Activated naive CD8-positive, alpha-beta T cell treated with anti-CD3 and anti-CD28 coated beads, Interleukin-2, amount 10 ng/mL, durations not matched to agents 7 days and 5 days (primary cell): Measurements from ENCODE around the gene FYCO1. TPM values are rescaled to one million over a fixed set of nuclear protein-coding genes. Genes with fewer than 3 reads are reported as not detected.
"Not testable (repeated sequence)": the region's sequence is repeated elsewhere in the genome, so short reads cannot be mapped to it uniquely, and the experiment has no call there.

ENCODE experiments used
- ATAC-seq: fragments of 150-1000 bp; cut with Tn5 transposase; one replicate; pipeline ENCODE4 v1.10.0; 2021; ENCODE audit warnings: low read depth, moderate library complexity
- POLR2A ChIA-PET: fragments of 350-600 bp; sonication (Branson Sonifier 250); formaldehyde crosslinking; loops from one replicate; lab custom pipeline; 2021; ENCODE audit warnings: antibody characterized with exemption; lab: Charles Lee
- DNase-seq: peaks from one replicate; pipeline ENCODE4 v3.0.0; 2021
- H3K27ac Mint-ChIP-seq: one replicate; pipeline ENCODE4 v1.8.0; 2022; ENCODE audit warnings: mild to moderate bottlenecking, mixed read lengths
- H3K27me3 Mint-ChIP-seq: one replicate; pipeline ENCODE4 v1.8.0; 2022; ENCODE audit warnings: mild to moderate bottlenecking, moderate library complexity, mixed read lengths
- H3K36me3 Mint-ChIP-seq: one replicate; pipeline ENCODE4 v1.8.0; 2021; ENCODE audit warnings: mild to moderate bottlenecking, mixed read lengths
- H3K4me1 Mint-ChIP-seq: one replicate; pipeline ENCODE4 v1.8.0; 2021; ENCODE audit warnings: mixed read lengths
- H3K4me3 Mint-ChIP-seq: one replicate; pipeline ENCODE4 v1.8.0; 2022; ENCODE audit warnings: mild to moderate bottlenecking, moderate library complexity, mixed read lengths
- H3K9me3 Mint-ChIP-seq: one replicate; pipeline ENCODE4 v1.8.0; 2021; ENCODE audit warnings: mixed read lengths
- total RNA-seq, 2 experiments: library from RNA; stranded (reverse); gene quantifications; one replicate each; pipeline ENCODE4 v1.2.3, GENCODE V29; 2021

FYCO1 gene
- total RNA-seq: 10 to 100 TPM; 37.9 to 39.1 TPM

GRCh38 chr3:45995236-45996192, at the start of gene FYCO1:
FYCO1 (minus strand) TSS chr3:45995824; CDS start chr3:45984910, 10,914 bp downstream.
- H3K27ac Mint-ChIP-seq: peak within 1 kb of the TSS; percentile 90
- H3K4me3 Mint-ChIP-seq: peak within 1 kb of the TSS; percentile 93
- ATAC-seq (peak; percentile 83), DNase-seq (peak; percentile 89)
- H3K36me3 Mint-ChIP-seq: peaks cover 28% of the 10 kb centered on the region
- POLR2A ChIA-PET: interaction anchor here (0.6 to 6.5 kb wide), 10 partner anchors 15 to 70 kb away, joined by 3 to 85 read pairs (median 10); partner anchors contain the start of gene CXCR6
- H3K4me1 Mint-ChIP-seq: peaks cover 43% of the 10 kb centered on the region
- no peaks in the 10 kb centered on the region for H3K9me3 Mint-ChIP-seq
- peaks cover 16% of the 10 kb centered on the region for H3K27me3 Mint-ChIP-seq

DNA sequence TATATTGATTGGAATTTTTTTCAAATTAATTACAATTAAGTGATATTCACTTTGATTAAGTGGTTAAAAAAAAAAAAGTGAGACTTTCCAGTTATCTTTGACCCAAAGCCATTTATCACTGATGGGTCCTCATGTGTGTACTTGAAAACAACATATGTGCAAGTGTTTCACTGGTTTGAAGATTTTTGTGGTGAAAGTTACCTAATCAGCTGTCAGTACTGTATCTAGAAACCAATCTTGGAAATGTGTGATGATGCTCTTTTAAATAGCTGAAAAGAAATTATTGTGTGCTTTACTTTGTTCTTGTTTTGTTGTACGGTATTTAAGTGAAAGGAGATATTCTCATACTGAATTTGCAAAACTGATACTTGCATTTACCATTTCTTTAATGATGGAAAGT, 43.3 kb upstream of the FYCO1 start:
- Mint-ChIP-seq H3K27ac (no peak overlapping the region), H3K9me3 (peaks cover 9% of the 10 kb centered on the region), H3K36me3 (peaks cover 9% of the 10 kb centered on the region), H3K4me3 (no peak overlapping the region), H3K4me1 (peaks cover 1% of the 10 kb centered on the region), H3K27me3 (peaks cover 9% of the 10 kb centered on the region)
- POLR2A ChIA-PET: no interaction called here
- DNase-seq (no peak), ATAC-seq (no peak)

DNA sequence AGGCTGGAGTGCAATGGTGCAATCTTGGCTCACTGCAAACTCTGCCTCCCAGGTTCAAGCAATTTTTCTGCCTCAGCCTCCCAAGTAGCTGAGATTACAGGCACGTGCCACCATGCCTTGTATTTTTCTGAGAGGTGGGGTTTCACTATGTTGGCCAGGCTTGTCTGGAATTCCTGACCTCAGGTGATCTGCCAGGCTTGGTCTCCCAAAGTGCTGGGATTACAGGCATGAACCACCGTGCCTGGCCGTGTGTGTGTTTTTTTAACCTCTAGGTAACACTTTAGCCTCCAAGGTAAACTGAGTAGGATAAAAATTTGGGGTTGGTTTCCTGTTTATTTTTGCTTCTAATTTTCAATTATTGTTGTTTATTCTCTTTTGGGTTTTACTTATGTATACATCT, 42.4 kb upstream of the FYCO1 start:
- POLR2A ChIA-PET, H3K27me3 Mint-ChIP-seq, ATAC-seq, DNase-seq, H3K27ac Mint-ChIP-seq, H3K4me3 Mint-ChIP-seq, H3K4me1 Mint-ChIP-seq, H3K36me3 Mint-ChIP-seq: not testable (repeated sequence)
- H3K9me3 Mint-ChIP-seq: peaks cover 12% of the 10 kb centered on the region

DNA sequence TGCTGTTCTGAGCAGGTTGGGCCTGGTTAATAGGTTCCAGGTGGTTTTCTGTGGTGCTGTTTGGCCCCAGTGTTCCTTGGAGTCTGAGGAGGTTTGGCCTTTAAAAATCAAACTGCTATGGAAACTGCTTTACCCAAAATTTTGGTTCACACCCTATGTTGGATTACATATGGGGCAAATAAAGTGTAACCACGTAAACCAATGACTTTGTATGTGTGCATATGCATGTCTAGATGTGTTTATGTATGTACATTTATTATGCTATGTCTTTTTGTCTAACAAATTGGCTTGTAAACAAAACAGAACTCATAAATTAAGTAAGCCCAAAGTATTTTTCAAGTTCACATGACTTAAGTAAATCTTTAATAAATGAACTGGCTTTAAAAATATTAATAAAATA, 40.6 kb upstream of the FYCO1 start:
- peaks cover 6% of the 10 kb centered on the region for H3K27me3 Mint-ChIP-seq
- DNase-seq: no peak
- H3K27ac Mint-ChIP-seq: no peak overlapping the region
- peaks cover 1% of the 10 kb centered on the region for H3K4me1 Mint-ChIP-seq
- H3K4me3 Mint-ChIP-seq: no peak overlapping the region
- ATAC-seq: no peak
- POLR2A ChIA-PET: no interaction called here
- peaks cover 2% of the 10 kb centered on the region for H3K36me3 Mint-ChIP-seq
- peaks cover 9% of the 10 kb centered on the region for H3K9me3 Mint-ChIP-seq

- Mint-ChIP-seq H3K9me3 (peaks cover 18% of the 10 kb centered on the region), H3K4me1 (no peaks in the 10 kb centered on the region), H3K4me3 (no peak overlapping the region), H3K27me3 (no peaks in the 10 kb centered on the region), H3K27ac (no peak overlapping the region), H3K36me3 (peaks cover 13% of the 10 kb centered on the region)
- ATAC-seq: no peak
- POLR2A ChIA-PET: interaction anchor here (1.5 kb wide), 1 partner anchor 22 kb away, joined by 4 read pairs; no protein-coding TSS in a partner anchor
- no peak for DNase-seq
Measured at GRCh38 chr3:46031747-46032146, 36.1 kb upstream of the FYCO1 start.

DNA sequence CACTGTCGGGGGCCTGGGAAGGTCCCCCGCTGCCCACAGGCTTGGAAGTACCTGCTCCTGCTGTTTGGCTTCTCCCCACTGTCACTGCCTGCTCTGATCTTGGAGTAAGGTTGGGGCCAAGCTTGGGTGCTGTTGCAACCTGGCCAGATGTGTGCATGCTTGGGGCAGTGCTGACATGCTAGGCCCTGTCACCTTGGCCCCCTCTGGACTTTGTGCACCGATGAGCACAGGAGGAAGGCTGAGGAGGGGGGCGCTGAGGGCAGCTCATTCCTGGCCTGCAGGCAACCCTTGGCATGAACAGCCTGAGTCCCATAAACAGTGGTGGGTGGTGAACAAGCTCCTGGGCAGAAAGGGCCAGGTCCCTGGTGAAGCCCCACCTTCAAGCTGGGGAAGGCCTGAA, 35.6 kb upstream of the FYCO1 start:
- no peaks in the 10 kb centered on the region for H3K27me3 Mint-ChIP-seq
- peaks cover 18% of the 10 kb centered on the region for H3K9me3 Mint-ChIP-seq
- H3K4me3 Mint-ChIP-seq: no peak overlapping the region
- ATAC-seq (no peak), DNase-seq (no peak)
- peaks cover 13% of the 10 kb centered on the region for H3K36me3 Mint-ChIP-seq
- no peak overlapping the region for H3K27ac Mint-ChIP-seq
- POLR2A ChIA-PET: no interaction called here
- no peaks in the 10 kb centered on the region for H3K4me1 Mint-ChIP-seq

GRCh38 chr3:46030626-46031025, 35.0 kb upstream of the FYCO1 start:
- Mint-ChIP-seq H3K4me3 (no peak overlapping the region), H3K9me3 (peaks cover 19% of the 10 kb centered on the region), H3K36me3 (peaks cover 15% of the 10 kb centered on the region), H3K27ac (no peak overlapping the region), H3K27me3 (no peaks in the 10 kb centered on the region), H3K4me1 (no peaks in the 10 kb centered on the region)
- POLR2A ChIA-PET: no interaction called here
- no peak for ATAC-seq
- DNase-seq: no peak

DNA sequence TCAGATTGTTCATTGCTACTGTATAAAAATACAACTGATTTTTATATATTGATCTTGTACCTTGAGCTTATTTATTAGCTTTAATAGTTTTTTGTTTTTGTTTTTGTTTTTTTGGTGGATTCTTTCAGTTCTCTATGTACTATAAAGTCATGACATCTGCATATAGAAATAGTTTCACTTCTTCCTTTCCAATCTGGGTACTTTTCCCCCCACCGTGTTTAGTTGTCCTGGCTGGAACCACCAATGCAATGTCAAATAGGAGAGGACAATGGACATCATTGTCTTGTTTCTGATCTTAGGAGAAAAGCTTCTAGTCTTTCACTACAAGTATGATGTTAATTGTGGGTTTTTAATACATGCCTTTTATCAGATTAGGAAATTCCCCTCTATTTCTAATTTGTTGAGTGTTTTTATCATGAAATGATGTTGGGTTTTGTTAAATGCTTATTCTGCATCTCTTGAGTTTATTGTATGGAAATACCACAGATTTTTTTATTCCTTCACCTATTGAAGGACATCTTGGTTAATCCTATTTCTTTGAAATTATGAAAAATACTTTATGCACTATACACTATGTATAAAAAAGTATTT, 34.4 kb upstream of the FYCO1 start:
- POLR2A ChIA-PET: no interaction called here
- Mint-ChIP-seq H3K9me3 (peaks cover 19% of the 10 kb centered on the region), H3K36me3 (peaks cover 16% of the 10 kb centered on the region), H3K27ac (no peak overlapping the region), H3K27me3 (no peaks in the 10 kb centered on the region), H3K4me1 (no peaks in the 10 kb centered on the region), H3K4me3 (no peak overlapping the region)
- ATAC-seq (no peak), DNase-seq (no peak)

DNA sequence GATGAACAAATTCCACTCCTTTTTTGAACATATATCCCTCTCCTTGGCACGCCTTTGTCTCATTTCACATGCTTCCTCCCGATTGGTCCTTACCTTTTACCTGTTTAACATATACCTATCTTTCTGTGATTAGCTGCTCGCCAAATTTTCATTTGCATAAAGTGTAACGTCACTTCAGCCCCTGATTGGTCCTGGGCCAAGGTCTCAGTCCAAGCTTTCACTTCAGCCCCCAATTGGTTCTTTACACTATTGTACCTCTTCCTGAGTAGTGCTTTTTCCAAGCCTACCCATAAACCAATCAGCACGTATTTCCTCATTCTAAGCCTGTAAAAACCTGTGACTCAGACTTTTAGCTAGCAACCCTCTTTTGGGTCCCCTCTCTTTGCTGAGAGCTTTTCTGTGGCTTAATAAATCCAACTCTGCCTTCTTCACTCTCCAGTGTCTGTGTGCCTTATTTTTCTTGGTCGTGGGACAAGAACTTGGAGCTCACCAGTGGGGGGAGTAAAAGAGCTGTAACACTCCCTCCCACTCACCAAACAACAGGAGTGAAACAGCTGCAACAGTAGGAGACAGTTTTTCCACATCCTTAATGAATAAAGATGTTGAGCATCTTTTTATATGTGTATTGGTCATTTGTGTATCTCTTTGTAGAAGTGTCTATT, 32.2 kb upstream of the FYCO1 start:
- Mint-ChIP-seq H3K9me3 (peaks cover 16% of the 10 kb centered on the region), H3K36me3 (peaks cover 16% of the 10 kb centered on the region), H3K4me3 (no peak overlapping the region), H3K4me1 (no peaks in the 10 kb centered on the region), H3K27me3 (peaks cover 2% of the 10 kb centered on the region), H3K27ac (no peak overlapping the region)
- POLR2A ChIA-PET: interaction anchor here (0.9 kb wide), 1 partner anchor 15 kb away, joined by 3 read pairs; no protein-coding TSS in a partner anchor
- DNase-seq (no peak), ATAC-seq (no peak)

GRCh38 chr3:46027021-46027705, 31.5 kb upstream of the FYCO1 start, which contains the start of gene XCR1:
XCR1 (minus strand) TSS chr3:46027483; CDS start chr3:46021947, 5,536 bp downstream.
- peaks cover 13% of the 10 kb centered on the region for H3K9me3 Mint-ChIP-seq
- H3K4me1 Mint-ChIP-seq: no peaks in the 10 kb centered on the region
- DNase-seq: no peak
- POLR2A ChIA-PET: no interaction called here
- H3K4me3 Mint-ChIP-seq: no peak within 1 kb of the TSS
- H3K27me3 Mint-ChIP-seq: peaks cover 2% of the 10 kb centered on the region
- ATAC-seq: no peak
- H3K27ac Mint-ChIP-seq: no peak within 1 kb of the TSS
- peaks cover 16% of the 10 kb centered on the region for H3K36me3 Mint-ChIP-seq

GRCh38 chr3:46025139-46025538, 29.5 kb upstream of the FYCO1 start:
- Mint-ChIP-seq H3K27me3 (peaks cover 4% of the 10 kb centered on the region), H3K27ac (no peak overlapping the region), H3K4me1 (peaks cover 1% of the 10 kb centered on the region), H3K4me3 (no peak overlapping the region), H3K9me3 (peaks cover 13% of the 10 kb centered on the region), H3K36me3 (peaks cover 22% of the 10 kb centered on the region)
- POLR2A ChIA-PET: no interaction called here
- DNase-seq (no peak), ATAC-seq (no peak)

DNA sequence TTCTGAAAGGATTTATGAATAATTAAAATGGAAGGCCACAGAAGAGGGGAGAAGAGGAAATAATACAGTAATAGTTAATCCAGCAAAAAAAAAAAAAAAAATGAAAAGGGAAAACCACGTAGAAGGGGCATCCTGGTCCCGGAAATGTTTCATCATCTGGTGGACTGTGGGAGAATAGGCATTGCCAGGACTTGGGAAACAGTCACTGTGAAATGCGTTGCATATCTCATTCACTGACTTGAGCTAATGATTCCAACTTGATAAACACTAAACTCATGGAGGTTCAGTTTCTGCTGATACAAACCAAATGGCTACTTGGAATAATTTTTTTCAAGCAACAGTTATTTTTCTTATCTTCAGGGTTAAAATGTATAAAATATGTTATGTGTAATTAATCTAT, 28.5 kb upstream of the FYCO1 start:
- H3K27me3 Mint-ChIP-seq: peaks cover 4% of the 10 kb centered on the region
- H3K36me3 Mint-ChIP-seq: peaks cover 26% of the 10 kb centered on the region
- H3K27ac Mint-ChIP-seq: no peak overlapping the region
- POLR2A ChIA-PET: no interaction called here
- DNase-seq (no peak), ATAC-seq (no peak)
- H3K9me3 Mint-ChIP-seq: peaks cover 11% of the 10 kb centered on the region
- H3K4me1 Mint-ChIP-seq: peaks cover 5% of the 10 kb centered on the region
- no peak overlapping the region for H3K4me3 Mint-ChIP-seq
